GM18498 (cell line): ENCODE data around the gene YOD1.
A peak's percentile ranks its signal among the peaks of the same experiment; 100 is the strongest.
"Not testable (repeated sequence)": the region's sequence is repeated elsewhere in the genome, so short reads cannot be mapped to it uniquely, and the experiment has no call there.

Experiments
- ATAC-seq: cut with Tn5 transposase; IDR thresholded peaks from one replicate; pipeline ENCODE4 v1.9.1; 2021; ENCODE audit warnings: mild to moderate bottlenecking, moderate library complexity; ENCODE audit not compliant: unreplicated experiment

YOD1 gene

DNA sequence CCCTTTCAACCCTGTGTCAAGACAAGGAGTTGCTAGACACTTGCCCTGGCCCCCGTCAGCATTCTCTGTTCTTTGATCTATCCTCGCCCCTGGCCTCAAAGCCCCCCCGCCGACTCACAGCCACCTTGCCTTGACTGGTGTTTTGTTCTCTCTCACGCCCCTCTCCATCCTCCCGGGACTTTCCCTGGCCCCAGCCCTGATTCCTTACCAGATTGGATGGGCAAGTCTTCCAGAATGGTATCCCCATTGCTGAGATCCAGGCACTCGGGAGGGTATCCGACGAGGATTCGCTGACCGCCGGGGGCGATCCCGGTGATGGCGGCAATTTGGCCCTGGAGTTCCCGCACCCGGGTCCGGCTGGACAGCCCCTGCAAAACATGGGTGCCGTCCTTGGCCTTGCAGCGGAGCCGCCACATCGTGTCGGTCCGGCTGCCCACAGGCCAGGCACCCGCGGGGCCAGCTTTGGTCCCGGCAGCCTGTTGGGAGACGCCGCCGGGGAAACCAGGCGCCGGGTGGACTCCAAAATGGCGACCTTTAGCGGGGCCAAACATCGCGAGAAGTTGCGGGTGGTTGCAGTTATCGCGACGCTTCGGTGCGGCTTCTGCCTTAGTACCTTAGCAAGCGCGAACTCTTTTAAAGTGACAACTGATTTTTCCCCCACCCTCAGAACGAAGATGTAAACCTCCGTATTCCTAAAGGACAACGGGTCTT is 373 bp downstream of the YOD1 start:
- peak; percentile 58 for ATAC-seq

DNA sequence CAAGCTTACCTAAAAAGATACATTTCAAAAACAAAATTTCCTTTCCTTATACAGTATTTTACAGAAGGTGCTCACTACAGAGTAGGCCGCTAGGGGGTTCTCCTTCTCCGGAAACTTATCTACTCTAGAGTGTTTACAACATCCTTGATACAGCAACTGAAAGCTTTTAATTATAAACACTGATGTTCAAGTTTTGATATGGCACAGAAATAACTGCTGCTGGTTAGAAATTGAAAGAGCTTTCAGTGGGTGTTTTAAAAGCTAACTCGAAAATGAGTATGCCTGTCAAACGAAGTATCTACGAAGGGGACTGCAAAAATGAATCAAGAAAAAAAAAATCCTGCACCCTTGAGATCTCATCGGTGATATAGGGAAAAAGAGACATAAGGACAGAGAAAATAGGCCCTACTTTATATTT is 1.0 kb downstream of the YOD1 start:
- ATAC-seq = peak; percentile 41

DNA sequence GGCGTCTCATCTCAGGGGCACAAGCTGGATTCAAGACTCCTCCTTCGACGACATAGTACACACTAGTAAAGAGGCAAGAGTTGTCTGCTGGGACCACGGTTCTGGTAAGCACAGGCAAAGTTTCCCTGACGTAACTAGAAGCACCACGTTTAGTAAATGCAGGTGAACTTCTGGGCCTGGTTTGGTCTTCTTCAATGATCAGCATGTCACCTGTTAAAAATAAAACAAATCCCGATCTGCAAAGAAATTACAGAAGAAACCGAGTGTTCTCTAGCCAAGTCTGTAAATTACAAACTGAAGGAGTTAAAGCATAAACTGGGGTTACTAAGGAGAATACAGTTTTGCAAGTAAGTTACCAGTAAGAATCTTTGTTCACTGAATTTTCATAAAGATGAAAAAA is 1.5 kb downstream of the YOD1 start:
- ATAC-seq = no peak

DNA sequence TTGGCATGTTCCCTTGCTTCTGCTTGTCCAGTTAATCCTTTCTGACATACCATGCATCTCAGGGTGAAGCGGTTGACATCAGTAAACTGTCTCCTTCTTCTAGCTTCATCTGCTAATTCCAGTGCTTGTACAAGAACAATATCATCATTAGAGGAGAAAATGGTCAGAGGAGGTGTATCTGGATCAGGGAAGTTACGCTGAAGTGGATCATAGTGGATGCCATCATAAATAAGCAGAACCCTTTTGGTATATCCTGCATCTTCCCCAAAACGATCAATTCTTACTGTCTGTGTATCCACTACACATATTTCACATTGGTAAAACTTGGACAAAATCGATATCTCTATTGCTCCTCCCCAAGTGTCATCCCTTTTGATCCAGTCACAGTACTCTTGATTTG is 2.0 kb downstream of the YOD1 start:
- no peak for ATAC-seq

DNA sequence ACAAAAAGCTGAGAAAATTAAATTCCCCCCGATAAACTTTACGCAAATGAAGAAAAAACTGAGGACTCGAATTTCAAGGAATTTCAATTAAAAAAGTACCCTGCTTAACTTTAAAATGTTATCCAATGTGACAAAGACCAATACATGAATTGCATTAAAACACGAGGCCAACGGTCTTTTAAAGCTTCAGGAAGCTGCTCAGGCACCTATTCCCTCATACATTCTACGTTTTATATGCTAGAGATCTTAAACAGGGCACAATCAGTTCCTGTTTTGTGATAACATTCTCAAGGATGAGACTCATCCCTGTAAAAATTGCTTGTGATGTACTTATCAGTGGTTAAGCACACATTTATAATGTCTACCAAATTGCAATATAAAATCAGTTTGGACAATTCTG is 3.0 kb downstream of the YOD1 start:
- ATAC-seq = no peak

DNA sequence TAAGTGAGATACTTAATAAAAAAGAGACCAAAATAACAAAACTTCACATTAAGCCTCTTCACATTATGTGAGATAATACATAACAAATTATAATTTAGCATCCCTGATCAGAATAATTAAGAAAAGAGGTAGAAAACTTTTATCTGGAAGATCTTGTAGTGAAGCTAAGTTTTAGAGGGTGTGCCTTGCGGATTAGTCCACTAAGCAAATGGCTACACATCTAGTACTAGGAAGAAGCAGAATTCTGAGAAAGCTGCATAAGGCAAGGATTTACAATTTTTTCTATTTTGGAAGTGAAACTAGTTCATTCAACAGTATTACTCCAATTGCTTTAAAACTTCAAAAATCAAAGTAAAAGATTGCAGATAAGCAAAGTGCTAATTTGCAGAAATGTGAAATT is 3.5 kb downstream of the YOD1 start:
- no peak for ATAC-seq

DNA sequence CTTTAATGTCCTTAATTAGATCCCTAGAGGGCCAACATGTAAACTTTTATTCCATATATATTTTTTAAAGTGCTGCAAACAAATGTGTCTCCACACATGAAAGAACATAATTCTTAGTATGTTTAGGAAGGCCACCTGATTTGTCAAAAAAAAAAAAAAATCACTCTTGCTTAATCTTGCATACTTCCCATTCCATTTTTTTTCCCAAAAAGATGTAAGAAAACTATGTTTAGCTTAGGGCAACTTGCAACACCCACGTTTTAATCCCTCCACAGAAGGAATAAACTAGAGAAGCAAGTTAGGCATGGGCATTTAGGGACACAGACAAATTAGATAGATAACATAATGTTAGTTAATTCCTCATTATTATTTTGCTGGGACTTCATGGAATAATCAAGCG is 5.6 kb downstream of the YOD1 start:
- no peak for ATAC-seq

DNA sequence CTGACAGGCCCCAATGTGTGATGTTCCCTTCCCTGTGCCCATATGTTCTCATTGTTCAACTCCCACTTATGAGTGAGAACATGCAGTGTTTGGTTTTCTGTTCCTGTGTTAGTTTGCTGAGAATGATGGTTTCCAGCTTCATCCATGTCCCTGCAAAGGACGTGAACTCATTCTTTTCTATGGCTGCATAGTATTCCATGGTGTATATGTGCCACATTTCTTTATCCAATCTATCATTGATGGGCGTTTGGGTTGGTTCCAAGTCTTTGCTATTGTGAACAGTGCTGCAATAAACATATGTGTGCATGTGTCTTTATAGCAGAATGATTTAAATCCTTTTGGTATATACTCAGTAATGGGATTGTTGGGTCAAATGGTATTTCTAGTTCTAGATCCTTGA is 9.6 kb downstream of the YOD1 start:
- ATAC-seq = not testable (repeated sequence)

DNA sequence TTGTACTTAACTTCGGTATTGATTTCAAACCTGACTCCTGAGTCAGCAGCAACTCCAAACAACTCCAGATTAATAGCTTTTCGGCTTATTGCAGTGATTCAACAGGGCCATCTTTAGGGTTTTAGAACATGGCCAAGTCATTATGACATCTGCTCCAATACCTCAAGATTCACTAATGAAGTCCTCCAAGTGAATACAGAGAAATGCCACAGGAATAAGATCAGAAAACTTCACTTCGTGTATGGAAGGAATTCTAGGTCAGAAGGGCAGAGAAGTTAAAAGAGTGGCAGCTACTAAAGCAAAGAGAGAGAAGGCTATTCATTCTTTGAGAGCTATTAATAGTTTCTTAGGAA is 10.9 kb downstream of the YOD1 start:
- no peak for ATAC-seq

DNA sequence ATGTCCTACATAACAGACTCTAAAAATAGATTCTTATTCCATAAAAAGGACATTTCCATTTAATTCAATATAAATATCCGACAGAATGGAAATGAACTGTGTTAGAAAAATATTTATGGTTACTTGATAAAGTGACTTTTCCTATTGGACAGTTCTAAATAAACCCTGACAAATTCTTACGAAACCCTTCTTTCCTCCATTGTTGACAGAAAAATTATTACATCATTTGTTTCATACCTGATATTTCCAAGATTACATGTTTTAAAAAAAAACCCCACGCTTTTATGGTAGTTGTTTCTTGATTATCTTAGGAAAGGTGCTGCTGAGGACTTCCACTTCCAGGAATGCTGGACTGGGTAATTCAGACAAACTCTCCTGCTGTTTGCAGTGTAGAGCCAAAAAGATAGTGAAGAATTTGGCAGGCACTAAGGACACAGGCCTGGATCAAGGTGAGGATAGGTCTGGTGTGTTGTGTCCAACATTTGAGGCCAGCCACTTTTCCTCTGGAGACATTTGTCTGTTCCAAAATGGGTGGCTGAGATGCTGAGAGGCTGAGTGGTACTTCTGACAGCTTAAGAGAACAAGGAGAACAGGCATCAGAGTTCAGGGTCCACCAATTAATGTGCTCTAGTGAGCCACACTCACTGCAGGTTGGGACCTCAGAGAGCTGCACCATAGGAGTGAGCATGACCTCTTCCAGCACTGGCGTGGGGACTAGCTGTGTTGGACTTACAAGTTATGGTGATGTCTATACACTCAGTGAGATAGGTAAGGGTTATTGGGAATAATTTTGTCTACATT is 11.4 kb downstream of the YOD1 start:
- ATAC-seq = no peak

DNA sequence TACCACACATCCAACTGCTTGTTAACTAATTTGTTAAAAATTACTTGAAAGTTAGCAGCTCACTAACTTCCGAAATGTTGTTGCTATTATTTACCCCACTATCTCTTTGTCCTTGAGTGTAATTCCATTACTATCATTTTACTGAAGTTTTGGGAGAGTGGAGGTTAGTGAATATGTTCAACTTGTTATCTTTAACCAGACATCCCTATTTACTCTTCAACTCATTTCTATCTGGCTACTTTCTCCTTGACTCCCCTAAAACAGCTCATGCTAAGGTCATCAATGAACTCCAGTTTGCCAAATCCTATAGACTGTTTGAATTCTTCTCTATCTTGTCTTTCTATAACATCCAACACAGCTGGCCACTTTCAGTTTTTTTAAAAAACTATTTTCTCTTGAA is 14.1 kb downstream of the YOD1 start:
- ATAC-seq = no peak

DNA sequence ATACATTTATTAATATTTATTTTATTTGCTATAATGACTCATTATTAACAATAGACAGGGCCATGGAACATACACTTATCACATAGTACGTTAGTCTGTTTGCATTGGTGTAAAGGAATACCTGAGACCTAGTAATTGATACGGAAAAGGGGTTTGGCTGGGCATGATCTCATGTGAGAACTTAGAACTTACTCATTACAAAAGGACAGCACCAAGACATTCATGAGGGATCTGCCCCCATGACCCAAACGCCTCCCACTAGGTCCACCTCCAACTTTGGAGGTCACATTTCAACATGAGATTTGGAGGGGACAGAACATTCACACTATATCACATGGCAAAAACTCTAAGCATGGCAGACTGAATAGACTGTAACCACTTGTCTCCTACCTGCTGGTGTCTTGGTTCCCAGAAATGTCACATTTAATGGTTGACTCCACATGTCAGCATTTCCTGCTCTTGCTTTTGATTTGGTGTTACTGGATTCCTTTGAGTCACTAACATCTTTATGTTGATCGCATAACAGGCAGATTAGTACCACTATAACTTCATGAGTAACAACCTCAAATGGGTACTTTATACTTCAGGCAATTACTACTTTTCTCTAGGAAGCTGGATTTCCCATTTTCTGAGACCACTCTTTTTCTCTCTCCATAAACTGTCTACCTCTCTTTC is 15.0 kb downstream of the YOD1 start:
- no peak for ATAC-seq

DNA sequence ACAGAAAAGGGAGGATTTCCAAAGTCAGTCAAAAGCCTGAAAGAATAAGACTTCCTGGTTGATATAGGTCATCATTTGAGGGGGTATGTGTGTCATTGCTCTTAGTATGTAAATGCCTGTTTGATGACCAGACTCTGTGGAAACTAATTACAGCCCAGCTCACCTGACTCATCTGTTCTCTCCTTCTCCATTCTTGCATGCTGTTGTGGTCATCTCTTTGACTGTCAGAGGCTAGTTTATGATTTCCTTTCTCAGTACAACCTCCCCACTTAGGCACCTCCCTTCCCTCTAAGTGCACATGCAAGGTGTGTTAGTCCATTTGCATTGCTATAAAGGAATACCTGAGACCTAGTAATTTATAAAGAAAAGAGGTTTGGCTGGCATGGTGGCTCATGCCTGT is 16.0 kb downstream of the YOD1 start:
- no peak for ATAC-seq

DNA sequence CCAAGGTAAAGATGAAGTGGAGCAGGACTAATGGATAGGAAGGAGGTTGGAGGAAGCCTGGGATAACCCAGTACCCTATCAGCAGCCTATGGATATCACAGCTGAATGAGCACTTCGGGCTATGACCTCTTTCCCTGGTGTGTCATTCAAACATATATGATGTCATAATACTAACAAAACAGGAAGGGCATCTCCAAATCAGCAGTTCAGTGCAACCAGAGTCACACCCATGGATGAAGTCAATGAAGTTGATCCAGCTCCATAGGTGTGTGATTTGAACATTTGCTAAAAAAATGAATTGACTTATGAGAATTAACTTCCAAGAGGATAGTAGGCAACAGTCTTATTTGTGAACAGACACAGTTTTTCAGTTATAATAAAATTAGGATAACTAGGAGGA is 16.8 kb downstream of the YOD1 start:
- ATAC-seq = no peak

DNA sequence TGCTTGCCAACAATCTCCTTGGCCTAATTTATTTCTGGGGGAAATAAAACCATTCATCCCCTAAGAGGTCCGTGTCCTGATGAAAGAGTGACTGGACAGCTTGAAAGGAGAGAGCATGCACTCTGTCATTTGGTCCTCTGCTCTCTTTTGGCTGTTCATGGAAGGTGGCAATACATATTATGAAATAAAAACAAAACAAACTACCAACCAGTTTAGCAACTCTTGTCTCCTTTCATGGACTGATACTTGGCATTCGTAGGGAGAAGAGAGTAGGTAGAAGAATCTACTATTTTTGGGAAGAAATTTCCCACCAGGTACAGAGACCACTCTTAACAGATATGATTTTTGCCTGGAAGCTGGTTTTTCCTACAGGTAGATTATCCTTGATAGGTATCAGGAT is 17.7 kb downstream of the YOD1 start:
- ATAC-seq = no peak

DNA sequence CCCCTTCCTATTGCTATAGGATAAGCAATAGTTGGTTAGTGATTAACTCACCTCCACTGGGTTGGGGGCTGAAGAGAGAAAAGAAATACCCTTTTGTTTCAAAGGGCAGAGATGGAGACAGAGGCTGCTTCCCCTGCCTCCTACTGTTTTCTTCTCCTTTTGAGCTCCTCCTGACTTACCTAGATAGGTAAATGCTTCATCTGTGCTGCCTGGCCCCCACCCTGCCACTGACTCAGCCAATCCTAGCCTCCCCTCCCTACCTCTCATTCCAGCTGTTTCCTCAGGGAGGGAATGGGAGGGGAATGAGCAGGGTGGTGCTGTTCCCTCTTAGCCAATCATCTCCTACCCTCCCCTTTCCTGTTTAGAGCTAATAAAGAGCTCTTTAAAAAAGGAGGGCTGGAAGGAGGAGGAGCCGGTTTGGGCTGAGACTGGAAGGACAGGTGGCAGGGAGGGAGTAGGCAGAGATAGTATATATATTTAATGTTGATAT is 18.4 kb downstream of the YOD1 start, which contains the start of gene C1orf116:
Gene C1orf116, minus strand, starts transcription at position 229 of the 490 bp plus-strand sequence. CDS start 5,158 bp downstream, outside the sequence.
- ATAC-seq = no peak

DNA sequence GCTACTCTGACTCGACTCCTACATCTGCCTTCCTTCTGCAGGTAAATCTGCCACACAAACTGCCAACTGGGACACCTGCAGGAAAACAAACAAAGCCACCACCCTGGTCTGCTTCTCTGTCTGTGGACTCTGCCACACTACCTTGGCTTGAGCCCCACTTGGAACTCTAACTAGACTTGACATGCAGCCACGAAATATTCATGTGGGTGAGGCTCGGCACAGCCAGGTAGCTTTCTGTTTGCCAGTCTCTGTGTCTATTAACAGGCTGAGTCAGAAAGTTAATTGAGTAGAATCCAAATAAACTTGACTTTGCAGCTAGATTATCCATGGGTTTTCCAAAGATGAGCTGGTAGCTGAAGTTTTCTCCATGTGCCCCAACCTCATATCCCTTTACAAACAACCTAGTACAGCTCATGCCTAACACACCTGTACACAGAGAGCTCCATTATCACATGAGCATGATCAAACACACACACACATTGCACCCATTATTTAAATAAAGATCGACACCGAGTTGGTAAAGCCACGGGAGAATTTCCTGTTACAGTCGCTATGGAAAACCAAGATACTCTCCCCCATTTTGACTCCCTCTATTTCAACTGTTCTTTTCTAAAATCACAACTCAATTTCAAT is 19.3 kb downstream of the YOD1 start:
- ATAC-seq = no peak

DNA sequence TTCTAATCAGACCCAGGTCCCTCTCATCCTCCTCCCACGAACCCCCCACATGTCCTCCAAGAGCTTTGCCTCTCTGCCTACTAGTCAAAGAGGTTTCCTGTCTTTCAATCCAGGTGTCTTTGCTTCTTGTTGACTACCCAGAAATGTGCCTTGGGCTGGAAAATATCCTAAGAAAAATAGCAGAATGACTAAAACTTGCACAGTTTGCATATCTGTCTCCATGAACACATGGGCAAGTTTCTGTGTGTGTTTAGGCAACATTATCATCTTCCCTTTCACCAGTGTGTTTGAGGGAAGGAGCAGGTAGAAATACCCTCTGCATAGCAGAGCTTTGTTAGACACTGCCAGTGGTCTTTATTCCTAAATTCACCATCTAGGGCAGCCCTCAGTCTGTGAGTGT is 20.0 kb downstream of the YOD1 start:
- ATAC-seq = no peak

DNA sequence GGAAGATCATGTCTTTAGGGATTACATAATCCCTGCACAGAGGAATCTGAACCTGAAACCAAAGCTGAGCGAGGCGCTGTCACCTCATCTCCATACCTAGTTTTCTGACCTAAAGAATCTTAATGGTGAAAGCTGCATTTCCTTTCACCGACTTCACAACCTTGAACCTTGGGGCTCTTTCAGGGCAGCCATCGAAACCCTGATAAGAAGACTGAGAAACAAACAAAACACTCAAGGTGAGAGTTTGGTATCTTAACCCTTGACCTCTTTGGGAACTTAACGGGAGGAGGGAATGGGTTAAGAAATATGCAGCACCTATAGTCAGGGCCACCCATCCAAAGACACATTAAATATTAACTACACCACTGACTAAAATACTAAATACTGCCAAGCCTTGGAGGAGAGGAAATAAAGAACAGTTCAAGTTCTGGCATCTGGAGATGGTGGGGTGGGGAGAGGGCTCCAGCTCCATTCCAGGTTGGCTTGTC is 20.4 kb downstream of the YOD1 start:
- no peak for ATAC-seq

DNA sequence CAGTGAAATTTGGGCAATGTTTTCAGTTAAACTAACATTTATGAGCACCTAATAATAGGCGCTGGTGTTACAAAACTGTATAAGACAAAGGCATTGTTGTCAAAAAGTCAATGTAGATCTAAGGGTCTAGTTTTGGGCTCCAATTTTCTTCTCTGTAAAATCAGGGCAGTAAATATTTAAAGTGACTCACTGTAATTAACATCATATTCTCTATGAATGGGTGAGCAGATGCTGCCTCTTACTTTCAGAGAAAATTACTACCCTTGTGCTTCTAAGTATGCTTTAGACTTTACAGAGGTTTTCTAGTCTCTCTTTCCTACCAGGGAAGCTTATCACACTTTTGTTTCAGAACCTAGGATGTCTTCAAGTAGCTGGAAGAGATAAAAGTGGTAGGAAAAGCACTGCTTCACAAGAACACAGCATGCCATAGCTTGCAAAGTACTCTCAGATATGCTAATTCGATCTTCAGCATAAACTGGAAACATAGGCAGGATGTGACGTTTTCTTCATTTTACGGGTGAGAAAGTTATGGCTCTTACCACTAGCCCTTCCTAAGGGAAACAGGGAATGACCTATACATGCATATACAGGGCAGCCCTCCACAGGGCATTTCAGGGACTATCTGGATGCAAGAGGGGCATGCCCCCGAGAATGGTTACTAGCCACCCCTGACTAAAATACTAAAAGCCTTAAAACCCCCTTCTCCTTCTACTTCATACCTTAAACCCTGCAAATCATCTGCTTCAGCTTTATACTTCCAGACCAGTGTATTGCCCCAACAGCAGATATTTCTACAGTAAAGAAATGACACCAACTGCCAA is 21.1 kb downstream of the YOD1 start:
- ATAC-seq = no peak
